GM12878 (cell line): Measurements from ENCODE around the gene ZNF467. TPM values are rescaled to one million over a fixed set of nuclear protein-coding genes. Genes with fewer than 3 reads are reported as not detected.

Experiments used
- ATAC-seq: fragments of 200-7000 bp; cut with Tn5 transposase; 3 replicates; pipeline ENCODE4 v1.9.1; 2020; ENCODE audit warnings: mild to moderate bottlenecking, moderate library complexity
- BruUV-seq: library from RNA; stranded (reverse); fragments of 400-500 nt; replicated peaks from 2 replicates; lab custom pipeline; 2021; lab: Mats Ljungman, UMichigan
- CTCF ChIA-PET: fragments of 300-600 bp; sonication (Branson Sonifier 250); formaldehyde crosslinking; extraction: SDS; loops from one replicate; lab custom pipeline; 2021; ENCODE audit warnings: inconsistent platforms; lab: Yijun Ruan, JAX
- POLR2A ChIA-PET: fragments of 350-600 bp; formaldehyde crosslinking; extraction: SDS; loops from one replicate; lab custom pipeline; 2021; ENCODE audit warnings: inconsistent platforms; lab: Charles Lee
- RAD21 ChIA-PET: fragments of 300-600 bp; sonication (Branson Sonifier 250); formaldehyde crosslinking; loops from one replicate; lab custom pipeline; 2023; ENCODE audit warnings: antibody characterized with exemption; ENCODE audit not compliant: unreplicated experiment; lab: Charles Lee
- SMC1A ChIA-PET: fragments of 300-600 bp; sonication (Branson Sonifier 250); formaldehyde crosslinking; loops from one replicate; lab custom pipeline; 2023; ENCODE audit not compliant: unreplicated experiment, uncharacterized antibody; lab: Charles Lee
- DNase-seq: peaks from one replicate; pipeline ENCODE4 v3.0.0-alpha.2; 2011; ENCODE audit warnings: low read depth, low spot score
- FAIRE-seq: peaks from 3 replicates; lab custom pipeline; 2011; peaks lifted over from hg19 to GRCh38; lab: Jason Lieb, UNC
- H2AFZ ChIP-seq: 2 replicates; pipeline ENCODE4 v1.6.0; 2011; ENCODE audit warnings: low read depth, low read length, control low read depth; ENCODE audit not compliant: control insufficient read depth
- H3K27ac ChIP-seq: 2 replicates; pipeline ENCODE4 v1.5.1; 2011; ENCODE audit warnings: control low read depth; ENCODE audit not compliant: control insufficient read depth, insufficient read depth
- H3K27me3 ChIP-seq, 2 experiments: replicated peaks in 1 of 2; 2 replicates each; pipeline versions ENCODE4 v1.6.0 to v1.6.1; 2011; ENCODE audit warnings: low read length in 1 of 2; ENCODE audit not compliant: control insufficient read depth in 2 of 2, insufficient read depth in 2 of 2
- H3K36me3 ChIP-seq, 2 experiments: 2 replicates each; pipeline ENCODE4 v1.5.1; 2011; ENCODE audit warnings: low read length in 1 of 2; ENCODE audit not compliant: control insufficient read depth in 2 of 2, insufficient read depth in 2 of 2
- H3K4me1 ChIP-seq: 2 replicates; pipeline ENCODE4 v1.6.1; 2011; ENCODE audit warnings: mild to moderate bottlenecking, low read length, moderate library complexity, mixed read lengths; ENCODE audit not compliant: control insufficient read depth, insufficient read depth
- H3K4me2 ChIP-seq: 2 replicates; pipeline ENCODE4 v1.6.0; 2011; ENCODE audit warnings: control low read depth; ENCODE audit not compliant: control insufficient read depth, insufficient read depth
- H3K4me3 ChIP-seq: fragments of 200-600 bp; sonication (generic); 2 replicates; pipeline ENCODE4 v1.5.1; 2016
- H3K79me2 ChIP-seq: 2 replicates; pipeline ENCODE4 v1.6.0; 2011; ENCODE audit warnings: low read length; ENCODE audit not compliant: control insufficient read depth, insufficient read depth
- H3K9ac ChIP-seq: 2 replicates; pipeline ENCODE4 v1.8.0; 2011; ENCODE audit warnings: low read length, control low read depth, mixed read lengths; ENCODE audit not compliant: control insufficient read depth, insufficient read depth
- H3K9me3 ChIP-seq: replicated peaks from 3 replicates; pipeline ENCODE4 v1.5.1; 2011; ENCODE audit warnings: mild to moderate bottlenecking, low read length; ENCODE audit not compliant: control insufficient read depth, insufficient read depth
- H4K20me1 ChIP-seq: 2 replicates; pipeline ENCODE4 v1.6.0; 2011; ENCODE audit not compliant: control insufficient read depth, insufficient read depth
- CBX3 ChIP-seq: fragments of 200-600 bp; sonication (generic); IDR thresholded peaks from 2 replicates; pipeline ENCODE4 v1.6.1; 2016; ENCODE audit warnings: low read depth, borderline replicate concordance
- HCFC1 ChIP-seq: fragments of 150-350 bp; IDR thresholded peaks from 2 replicates; pipeline ENCODE4 v1.6.1; 2014; ENCODE audit warnings: low read length
- MTA2 ChIP-seq: fragments of 450-650 bp; IDR thresholded peaks from 2 replicates; pipeline ENCODE4 v1.6.1; 2016; ENCODE audit warnings: low read depth, mild to moderate bottlenecking, moderate library complexity
- SP1 ChIP-seq: IDR thresholded peaks from one replicate; pipeline ENCODE4 v1.6.1; 2011; ENCODE audit warnings: low read depth, low read length
- TCF7 ChIP-seq: IDR thresholded peaks from 2 replicates; pipeline ENCODE4 v1.6.1; 2014; ENCODE audit warnings: antibody characterized with exemption, borderline replicate concordance
- ZNF384 ChIP-seq: IDR thresholded peaks from 2 replicates; pipeline ENCODE4 v1.6.1; 2012; ENCODE audit warnings: low read depth, mild to moderate bottlenecking, low read length, improper control_type of control experiment, borderline replicate concordance
- WGBS: methylation state at CpG from one replicate; pipeline ENCODE4 v1.1.6; 2016; ENCODE audit warnings: low lambda C conversion rate; ENCODE audit not compliant: insufficient replicate concordance, insufficient coverage; ENCODE audit errors: missing lambda C conversion rate; 5-methylcytosine and 5-hydroxymethylcytosine counted together
- in situ Hi-C: fragments of 300-500 bp; cut with MboI; formaldehyde crosslinking; loops from 9 replicates; pipeline ENCODE4 v1.14.3; 2018; ENCODE audit warnings: mixed read lengths
- intact Hi-C: fragments of 100-400 bp; cut with micrococcal nuclease; formaldehyde crosslinking; loops from one replicate; pipeline ENCODE4 v1.14.2; 2022; ENCODE audit not compliant: unreplicated experiment
- polyA plus RNA-seq, 11 experiments: library from polyadenylated mRNA; depleted of rRNA in 4 of 11; unstranded in 6 of 11; stranded (reverse) in 5 of 11; fragments of >200 nt; fragmentation: Nextera tagmentation in 4 of 11; fragmentation: Illumina TruSeq in 1 of 11; extraction: Ambion mirVana in 4 of 11; extraction: Trizol in 1 of 11; gene quantifications; 1 replicate in 1 of 11; 2 replicates in 10 of 11; pipeline versions ENCODE4 v1.2.1 to v1.2.3, GENCODE V29; 2011 to 2016; ENCODE audit warnings: inconsistent platforms in 2 of 11, missing spikeins in 2 of 11, low read depth in 1 of 11
- total RNA-seq, 4 experiments: library from RNA; depleted of rRNA in 3 of 4; stranded (reverse); fragments of >200 nt in 3 of 4; fragmentation: Illumina TruSeq in 1 of 4; extraction: Trizol in 1 of 4; gene quantifications; 2 replicates each; pipeline versions ENCODE4 v1.2.1 to v1.2.3, GENCODE V29; 2013 to 2021

The ZNF467 gene
- total and polyA plus RNA-seq, 10 of the 15 experiments (the other 5 are each of a cell fraction or from before 2014, with no cell fraction given): not detected

- no peaks in the 10 kb centered on the region for H3K4me1 ChIP-seq
- TF ChIP-seq MTA2 (no peak), SP1 (no peak), CBX3 (no peak), TCF7 (no peak), ZNF384 (no peak), HCFC1 (no peak)
- in situ Hi-C loops (no loop called here), intact Hi-C loops (no loop called here)
- DNase-seq (no peak), ATAC-seq (no peak), FAIRE-seq (no peak)
- no TSS peak for BruUV-seq
- ChIA-PET POLR2A (no interaction called here), CTCF (no interaction called here), RAD21 (no interaction called here), SMC1A (no interaction called here)
- H4K20me1 ChIP-seq: no peaks in the 10 kb centered on the region
- H3K27ac ChIP-seq: no peak overlapping the region
- WGBS: 92% methylated on average over 56 of the region's 76 CpGs
- H3K4me2 ChIP-seq: no peak overlapping the region
- no peak overlapping the region for H3K4me3 ChIP-seq
- H3K9me3 ChIP-seq: no peaks in the 10 kb centered on the region
- H3K27me3 ChIP-seq: no peaks in the 10 kb centered on the region; a peak in 2 of 4 replicates
- H2AFZ ChIP-seq: no peak overlapping the region
- H3K9ac ChIP-seq: no peak overlapping the region
- no peaks in the 10 kb centered on the region for H3K36me3 ChIP-seq
- no peaks in the 10 kb centered on the region for H3K79me2 ChIP-seq
Measured at GRCh38 chr7:149765399-149766121, 7.8 kb downstream of the ZNF467 start.
